Epithelial cell of proximal tubule (primary cell): ENCODE measurements around the gene ZDHHC5. TPM values are rescaled to one million over a fixed set of nuclear protein-coding genes. Genes with fewer than 3 reads are reported as not detected.

Source experiments
- DNase-seq: peaks from one replicate; pipeline ENCODE4 v3.0.0-alpha.2; 2011; ENCODE audit warnings: low read depth
- H3K4me3 ChIP-seq: 2 replicates; pipeline ENCODE4 v1.5.1; 2011; ENCODE audit warnings: low read depth, mild to moderate bottlenecking, low read length
- CTCF ChIP-seq: conservative IDR thresholded peaks from 2 replicates; pipeline ENCODE4 v1.5.1; 2012; ENCODE audit warnings: low read depth, mild to moderate bottlenecking, low read length
- total RNA-seq: library from RNA; depleted of rRNA; stranded (reverse); fragments of >200 nt; gene quantifications from 2 replicates; pipeline ENCODE4 v1.2.3, GENCODE V29; 2015

ZDHHC5 gene
- total RNA-seq, 1 donor from 2014 or later = 31.4 TPM

GRCh38 chr11:57746920-57747319 is 79.0 kb downstream of the ZDHHC5 start:
- DNase-seq = no peak
- no peak overlapping the region for H3K4me3 ChIP-seq
- no peak for TF ChIP-seq CTCF

Other genes with a start within 250 kb of the ZDHHC5 start
- 66.0 and 127 TPM in 2 replicates for gene SLC43A3, start 241.0 kb upstream of the ZDHHC5 start, total RNA-seq
- 0.98 TPM in 1 of 2 replicates, not detected in the other for gene RTN4RL2, start 207.6 kb upstream of the ZDHHC5 start, total RNA-seq
- 3.6 and 9.0 TPM in 2 replicates for gene SLC43A1, start 152.4 kb upstream of the ZDHHC5 start, total RNA-seq
- 43.1 and 89.1 TPM in 2 replicates for gene TIMM10, start 137.4 kb upstream of the ZDHHC5 start, total RNA-seq
- not detected in 2 replicates for gene SMTNL1, start 130.5 kb upstream of the ZDHHC5 start, total RNA-seq
- 12.2 and 19.4 TPM in 2 replicates for gene UBE2L6, start 100.4 kb upstream of the ZDHHC5 start, total RNA-seq
- gene SERPING1, start 70.4 kb upstream of the ZDHHC5 start, total RNA-seq = 1.8 and 49.8 TPM in 2 replicates
- 0.86 TPM in 1 of 2 replicates, not detected in the other for gene YPEL4, start 18.2 kb upstream of the ZDHHC5 start, total RNA-seq
- 13.1 and 24.0 TPM in 2 replicates for gene CLP1, start 10.4 kb upstream of the ZDHHC5 start, total RNA-seq
- 15.9 and 22.9 TPM in 2 replicates for gene MED19, start 44.1 kb downstream of the ZDHHC5 start, total RNA-seq
- gene TMX2, start 44.5 kb downstream of the ZDHHC5 start, total RNA-seq = 61.8 and 83.7 TPM in 2 replicates
- 279 and 298 TPM in 2 replicates for gene SELENOH, start 73.4 kb downstream of the ZDHHC5 start, total RNA-seq
- gene BTBD18, start 83.7 kb downstream of the ZDHHC5 start, total RNA-seq = not detected in 2 replicates
- gene CTNND1, start 93.7 kb downstream of the ZDHHC5 start, total RNA-seq = 83.6 and 112 TPM in 2 replicates